MCF 10A (cell line): ENCODE results near the gene ADAMTS3. TPM values are rescaled to one million over a fixed set of nuclear protein-coding genes. Genes with fewer than 3 reads are reported as not detected.

Source experiments
- BruUV-seq: library from RNA; stranded (reverse); fragments of 400-500 nt; replicated peaks from 2 replicates; lab custom pipeline; 2021; lab: Mats Ljungman, UMichigan
- CTCF ChIA-PET: fragments of 300-600 bp; sonication (Branson Sonifier 250); formaldehyde crosslinking; extraction: SDS; loops from one replicate; lab custom pipeline; 2021; ENCODE audit warnings: antibody characterized with exemption, inconsistent platforms; lab: Yijun Ruan, JAX
- POLR2A ChIA-PET: fragments of 300-600, 350-650 bp; sonication (Branson Sonifier 250); formaldehyde crosslinking; extraction: SDS; loops from one replicate; lab custom pipeline; 2020; ENCODE audit warnings: antibody characterized with exemption, inconsistent platforms; lab: Yijun Ruan, JAX
- DNase-seq: peaks from one replicate; pipeline ENCODE4 v3.0.0-alpha.2; 2018; ENCODE audit not compliant: unreplicated experiment
- H3K27ac Mint-ChIP-seq: one replicate; pipeline ENCODE4 v1.8.0; 2022; ENCODE audit warnings: mild to moderate bottlenecking, low read depth, mixed read lengths; ENCODE audit not compliant: unreplicated experiment
- H3K27me3 Mint-ChIP-seq: one replicate; pipeline ENCODE4 v1.8.0; 2022; ENCODE audit warnings: mixed read lengths; ENCODE audit not compliant: insufficient read depth, unreplicated experiment
- H3K36me3 Mint-ChIP-seq: one replicate; pipeline ENCODE4 v1.8.0; 2022; ENCODE audit warnings: mild to moderate bottlenecking, moderate library complexity, mixed read lengths; ENCODE audit not compliant: insufficient read depth, unreplicated experiment
- H3K4me1 Mint-ChIP-seq: one replicate; pipeline ENCODE4 v1.8.0; 2022; ENCODE audit warnings: mixed read lengths; ENCODE audit not compliant: insufficient read depth, unreplicated experiment
- H3K4me3 Mint-ChIP-seq: one replicate; pipeline ENCODE4 v1.8.0; 2022; ENCODE audit warnings: mild to moderate bottlenecking, moderate library complexity, mixed read lengths; ENCODE audit not compliant: unreplicated experiment
- H3K9me3 Mint-ChIP-seq: one replicate; pipeline ENCODE4 v1.8.0; 2022; ENCODE audit warnings: mixed read lengths; ENCODE audit not compliant: unreplicated experiment
- intact Hi-C: fragments of 100-400 bp; cut with micrococcal nuclease; formaldehyde crosslinking; loops from 2 replicates; pipeline ENCODE4 v1.14.1; 2022
- total RNA-seq: library from RNA; stranded (reverse); gene quantifications from 2 replicates; pipeline ENCODE4 v1.2.3, GENCODE V29; 2022
- TF ChIP-seq, protein P1 (sequence below): fragments of 200-600 bp; IDR thresholded peaks from one replicate; pipeline ENCODE4 v1.8.0; 2022; ENCODE audit warnings: antibody characterized with exemption, mild to moderate bottlenecking; ENCODE audit not compliant: unreplicated experiment

ADAMTS3 gene
- total RNA-seq, 1 experiment from 2014 or later, result 0.58 TPM

DNA sequence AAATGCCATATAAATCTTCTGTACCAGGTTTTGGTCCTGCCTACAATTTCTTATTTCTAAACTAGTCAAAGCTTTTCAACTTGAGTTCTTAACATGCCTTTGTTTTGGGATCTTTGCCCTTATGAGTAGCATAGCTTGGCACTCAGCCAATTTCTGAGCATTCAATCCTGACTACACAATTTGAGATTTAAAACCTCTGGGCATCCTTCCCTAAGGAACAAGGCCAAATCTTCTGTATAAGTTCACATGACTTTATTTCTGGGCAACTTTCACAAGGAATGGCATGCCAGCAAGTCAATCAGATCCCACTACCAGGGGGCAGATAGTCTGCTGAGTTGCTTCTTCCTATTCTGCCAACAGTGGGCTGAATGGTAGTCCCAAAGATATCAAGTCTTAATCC, 254.2 kb downstream of the ADAMTS3 start:
- H3K27me3 Mint-ChIP-seq, result no peaks in the 10 kb centered on the region
- H3K4me3 Mint-ChIP-seq, result no peak overlapping the region
- BruUV-seq, result no TSS peak
- CTCF ChIA-PET, result interaction anchor here (0.6 to 6.0 kb wide), 5 partner anchors 12 to 722 kb away, joined by 3 to 43 read pairs (median 3); no protein-coding TSS in a partner anchor
- intact Hi-C loops, result loop anchor here (5.0 kb wide), 1 partner anchor 172 kb away; no protein-coding TSS in a partner anchor
- peaks cover 47% of the 10 kb centered on the region for H3K4me1 Mint-ChIP-seq
- H3K27ac Mint-ChIP-seq, result no peak overlapping the region
- no peaks in the 10 kb centered on the region for H3K36me3 Mint-ChIP-seq
- DNase-seq, result peak; percentile 91
- H3K9me3 Mint-ChIP-seq, result no peaks in the 10 kb centered on the region
- TF ChIP-seq, protein P1, sequence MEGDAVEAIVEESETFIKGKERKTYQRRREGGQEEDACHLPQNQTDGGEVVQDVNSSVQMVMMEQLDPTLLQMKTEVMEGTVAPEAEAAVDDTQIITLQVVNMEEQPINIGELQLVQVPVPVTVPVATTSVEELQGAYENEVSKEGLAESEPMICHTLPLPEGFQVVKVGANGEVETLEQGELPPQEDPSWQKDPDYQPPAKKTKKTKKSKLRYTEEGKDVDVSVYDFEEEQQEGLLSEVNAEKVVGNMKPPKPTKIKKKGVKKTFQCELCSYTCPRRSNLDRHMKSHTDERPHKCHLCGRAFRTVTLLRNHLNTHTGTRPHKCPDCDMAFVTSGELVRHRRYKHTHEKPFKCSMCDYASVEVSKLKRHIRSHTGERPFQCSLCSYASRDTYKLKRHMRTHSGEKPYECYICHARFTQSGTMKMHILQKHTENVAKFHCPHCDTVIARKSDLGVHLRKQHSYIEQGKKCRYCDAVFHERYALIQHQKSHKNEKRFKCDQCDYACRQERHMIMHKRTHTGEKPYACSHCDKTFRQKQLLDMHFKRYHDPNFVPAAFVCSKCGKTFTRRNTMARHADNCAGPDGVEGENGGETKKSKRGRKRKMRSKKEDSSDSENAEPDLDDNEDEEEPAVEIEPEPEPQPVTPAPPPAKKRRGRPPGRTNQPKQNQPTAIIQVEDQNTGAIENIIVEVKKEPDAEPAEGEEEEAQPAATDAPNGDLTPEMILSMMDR, result no peak
- POLR2A ChIA-PET, result interaction anchor here (0.6 to 1.6 kb wide), 6 partner anchors 8 to 211 kb away, joined by 3 to 6 read pairs (median 4); no protein-coding TSS in a partner anchor

DNA sequence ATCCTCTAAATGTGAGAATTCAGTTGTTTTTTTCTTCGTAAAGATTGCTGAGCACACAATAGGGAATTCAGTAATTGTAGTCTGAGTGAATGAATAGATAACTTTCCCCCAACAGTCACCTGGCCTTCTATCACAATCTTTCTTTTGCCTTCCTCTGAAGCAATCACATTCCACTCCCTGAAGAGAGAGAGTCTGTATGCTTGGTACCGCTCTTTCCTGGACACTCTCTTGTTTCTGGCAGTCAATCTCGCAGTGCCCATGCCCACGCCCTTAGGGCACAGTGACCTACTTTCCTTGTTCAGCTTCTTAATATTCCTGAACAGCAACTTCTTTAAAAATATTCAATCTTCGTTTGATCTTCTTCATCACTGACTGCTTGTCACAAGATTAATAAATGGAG, 255.9 kb downstream of the ADAMTS3 start:
- Mint-ChIP-seq H3K27ac (peak overlapping the region; percentile 95), H3K27me3 (no peaks in the 10 kb centered on the region), H3K36me3 (no peaks in the 10 kb centered on the region), H3K4me1 (peaks cover 29% of the 10 kb centered on the region), H3K9me3 (no peaks in the 10 kb centered on the region), H3K4me3 (peak overlapping the region; percentile 24)
- intact Hi-C loops, result loop anchor here (5.0 kb wide), 1 partner anchor 174 kb away; no protein-coding TSS in a partner anchor
- no TSS peak for BruUV-seq
- ChIA-PET CTCF (interaction anchor here (0.6 to 2.2 kb wide), 7 partner anchors 9 to 453 kb away, joined by 3 to 12 read pairs (median 7); no protein-coding TSS in a partner anchor), POLR2A (interaction anchor here (0.6 to 1.9 kb wide), 8 partner anchors 10 to 1608 kb away, joined by 3 to 8 read pairs (median 4); partner anchors contain the start of gene COX18)
- TF ChIP-seq, protein P1, result no peak
- DNase-seq, result peak; percentile 48

DNA sequence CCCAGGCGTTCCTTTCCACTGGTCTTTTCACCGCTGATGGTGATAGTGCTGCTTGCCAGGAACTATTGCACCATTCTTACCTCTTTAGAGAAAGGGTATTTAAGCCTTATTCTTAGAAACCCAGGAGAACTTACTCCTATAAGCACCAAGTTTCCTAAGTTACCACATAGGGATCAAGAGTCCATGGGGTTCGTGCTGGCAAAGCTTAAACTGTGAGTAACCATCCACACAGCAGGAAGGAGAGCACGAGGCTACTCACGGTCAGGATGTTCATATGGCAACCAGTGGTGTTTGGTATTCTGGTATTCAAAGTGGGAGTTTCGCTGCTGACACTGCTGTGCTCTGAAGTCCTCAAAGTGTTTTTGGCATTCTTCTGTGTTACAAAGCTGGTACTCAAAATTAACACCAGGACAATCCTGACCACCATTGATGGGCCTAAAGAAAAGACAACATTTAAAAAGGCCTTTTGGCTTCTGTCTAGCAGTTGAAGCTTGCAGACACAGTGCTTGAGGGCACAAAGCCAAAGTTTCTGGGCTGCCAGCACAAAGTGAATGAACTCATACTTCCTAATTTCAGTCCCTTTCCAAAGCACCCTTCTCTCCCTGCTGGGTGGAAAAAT, 256.9 kb downstream of the ADAMTS3 start:
- CTCF ChIA-PET, result interaction anchor here (0.5 to 2.2 kb wide), 9 partner anchors 8 to 452 kb away, joined by 3 to 12 read pairs (median 6); no protein-coding TSS in a partner anchor
- no peaks in the 10 kb centered on the region for H3K27me3 Mint-ChIP-seq
- DNase-seq, result peak; percentile 98
- no peaks in the 10 kb centered on the region for H3K36me3 Mint-ChIP-seq
- peak overlapping the region; percentile 56 for H3K4me3 Mint-ChIP-seq
- H3K9me3 Mint-ChIP-seq, result no peaks in the 10 kb centered on the region
- peak overlapping the region; percentile 95 for H3K27ac Mint-ChIP-seq
- TF ChIP-seq, protein P1, result no peak
- intact Hi-C loops, result loop anchor here (5.0 kb wide), 1 partner anchor 175 kb away; no protein-coding TSS in a partner anchor
- BruUV-seq, result no TSS peak
- POLR2A ChIA-PET, result interaction anchor here (0.5 to 2.6 kb wide), 17 partner anchors 10 to 1607 kb away, joined by 3 to 17 read pairs (median 3); partner anchors contain the start of gene COX18
- peaks cover 26% of the 10 kb centered on the region for H3K4me1 Mint-ChIP-seq

DNA sequence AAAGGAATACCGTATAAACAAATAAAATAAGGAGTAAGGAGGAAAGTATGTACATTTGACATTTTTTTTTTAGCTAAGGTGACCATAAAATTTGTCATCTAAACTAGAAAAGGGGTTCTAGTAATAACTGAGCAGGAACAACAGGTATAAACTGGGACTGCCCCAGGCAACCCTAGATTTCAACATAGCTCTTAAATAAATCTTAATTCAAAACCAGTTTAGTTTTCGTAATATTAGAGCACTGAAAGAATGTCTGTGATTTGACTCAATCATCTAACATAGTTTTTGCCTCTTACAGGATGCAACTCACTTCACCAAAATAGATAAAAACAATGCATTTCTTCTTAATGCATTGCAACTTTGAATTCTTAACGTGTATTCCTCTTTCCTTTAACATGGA, 257.7 kb downstream of the ADAMTS3 start:
- H3K36me3 Mint-ChIP-seq, result no peaks in the 10 kb centered on the region
- ChIA-PET CTCF (interaction anchor here (0.6 to 2.2 kb wide), 3 partner anchors 9 to 65 kb away, joined by 3 to 12 read pairs (median 3); no protein-coding TSS in a partner anchor), POLR2A (interaction anchor here (0.6 to 2.6 kb wide), 4 partner anchors 9 to 881 kb away, joined by 3 to 17 read pairs (median 4); no protein-coding TSS in a partner anchor)
- no peak overlapping the region for H3K27ac Mint-ChIP-seq
- no TSS peak for BruUV-seq
- TF ChIP-seq, protein P1, result no peak
- no peaks in the 10 kb centered on the region for H3K27me3 Mint-ChIP-seq
- H3K9me3 Mint-ChIP-seq, result no peaks in the 10 kb centered on the region
- intact Hi-C loops, result loop anchor here (5.0 kb wide), 1 partner anchor 176 kb away; no protein-coding TSS in a partner anchor
- peaks cover 26% of the 10 kb centered on the region for H3K4me1 Mint-ChIP-seq
- DNase-seq, result peak; percentile 64
- H3K4me3 Mint-ChIP-seq, result peak overlapping the region; percentile 56
